Heart right ventricle (tissue), 16 donors: ENCODE measurements around the gene SMAD2. TPM values are rescaled to one million over a fixed set of nuclear protein-coding genes. Genes with fewer than 3 reads are reported as not detected.

Experiments
- ATAC-seq, 8 donors: fragments of 200-7000 bp; cut with Tn5 transposase; one replicate each; pipeline ENCODE4 v1.9.1; 2020; ENCODE audit warnings: mild to moderate bottlenecking in 8 of 8, moderate library complexity in 8 of 8, moderate number of reproducible peaks in 1 of 8
- DNase-seq, 2 donors: peaks; one replicate each; pipeline ENCODE4 v3.0.0-alpha.2; 2020
- H3K27ac ChIP-seq, 10 donors: fragments of 200-600 bp; sonication (generic) in 2 of 10; one replicate each; pipeline versions ENCODE4 v1.5.0 to v1.8.0; 2020 to 2022; ENCODE audit warnings: mild to moderate bottlenecking in 3 of 10
- H3K27me3 ChIP-seq, 7 donors: fragments of 200-600 bp; one replicate each; pipeline ENCODE4 v1.8.0; 2021 to 2022; ENCODE audit warnings: mild to moderate bottlenecking in 2 of 7
- H3K36me3 ChIP-seq, 9 donors: fragments of 200-600 bp; sonication (generic) in 1 of 9; one replicate each; pipeline versions ENCODE4 v1.5.0 to v1.8.0; 2020 to 2022; ENCODE audit warnings: mild to moderate bottlenecking in 2 of 9
- H3K4me1 ChIP-seq, 9 donors: fragments of 200-600 bp; sonication (generic) in 1 of 9; one replicate each; pipeline versions ENCODE4 v1.5.0 to v1.8.0; 2020 to 2022; ENCODE audit warnings: mild to moderate bottlenecking in 4 of 9
- H3K4me3 ChIP-seq, 10 donors: fragments of 200-600 bp; sonication (generic) in 2 of 10; one replicate each; pipeline versions ENCODE4 v1.5.0 to v1.8.0; 2020 to 2022; ENCODE audit warnings: mild to moderate bottlenecking in 7 of 10, moderate library complexity in 2 of 10
- H3K9me3 ChIP-seq, 11 donors: fragments of 200-600 bp in 10 of 11; sonication (generic) in 2 of 11; one replicate each; pipeline versions ENCODE4 v1.5.0 to v1.8.0; 2013 to 2022; ENCODE audit warnings: mild to moderate bottlenecking in 2 of 11, control low read depth in 1 of 11, moderate library complexity in 1 of 11
- CTCF ChIP-seq, 9 donors: fragments of 200-600 bp; sonication (generic) in 2 of 9; IDR thresholded peaks; one replicate each; pipeline versions ENCODE4 v1.5.0 to v1.8.0; 2021 to 2022; ENCODE audit warnings: antibody characterized with exemption in 9 of 9, mild to moderate bottlenecking in 5 of 9, moderate library complexity in 1 of 9
- WGBS, 2 donors: extraction: QIAGEN DNeasy Blood & Tissue Kit; methylation state at CpG; one replicate each; pipeline ENCODE4 v1.1.7; 2013; ENCODE audit warnings: inconsistent platforms in 1 of 2; 5-methylcytosine and 5-hydroxymethylcytosine counted together
- intact Hi-C, 10 donors: fragments of 100-400 bp; cut with DNase I; formaldehyde crosslinking; loops; one replicate each; pipeline versions ENCODE4 v1.11.1 to v1.14.2; 2022
- polyA plus RNA-seq, 2 donors: library from polyadenylated mRNA; stranded (reverse); fragments of 200-250 nt; gene quantifications; one replicate each; pipeline ENCODE4 v1.2.3, GENCODE V29; 2013
- total RNA-seq, 10 donors: library from RNA; stranded (reverse); fragmentation: NEBNext Ultra II Directional in 3 of 10; extraction: Animal tissue kit (Norgen Biotek cat#: 25700) in 3 of 10; gene quantifications; one replicate each; pipeline versions ENCODE4 v1.2.1 to v1.2.4, GENCODE V29; 2021 to 2023
- donor health status: Arrhythmogenic right ventricular cardiomyopathy.
- donor health status: ischemic (EF 13 %, LVEDD 7.1; RV severe dilation, severe dysfunction).
- donor health status: healthy with polysubstance abuse.
- donor health status: DM: no; HTN: yes; CAD: no.
- donor health status: DM: no; HTN: no; CAD: no.
- donor health status: ischemic (EF 25% LVEDD 6.9; RV normal size, moderate dysfunction).
- donor health status: ischemic (EF 25% LVEDD 5.7; RV mildly dilated, moderate dysfunction).
- donor health status: healthy.
- donor health status: DM: yes; HTN: yes; CAD: no.
- donor health status: Ischemic cardiomyopathy.
- donor health status: ischemic (EF 35%, LVEDD 5.7; RV mildly dilated, moderate dysfunction).
- donor health status: nonischemic (EF 11% LVEDD 7.7; RV severe dilation, severe dysfunction).
- donor health status: DM: yes; HTN: yes; CAD: no.
- donor health status: PGD.
- donor health status: ischemic (EF 29% LVEDD 5.4; RV normal size, mild dysfunction).
- donor health status: nonischemic (EF 23%, LVEDD 6.1; RV moderate dilation, normal function).

SMAD2 gene
- total and polyA plus RNA-seq, 12 donors, result 11.6 to 118 (median 92.9) TPM

GRCh38 chr18:47868744-47869143 is 61.7 kb downstream of the SMAD2 start:
- no peak for ATAC-seq
- TF ChIP-seq CTCF (IDR thresholded peaks at IDR 0.05), result no peak
- H3K36me3 ChIP-seq, result peaks cover 0 to 55% (median 8%) of the 10 kb centered on the region in 9 donors
- no peaks in the 10 kb centered on the region for H3K27me3 ChIP-seq
- no peak overlapping the region for H3K4me3 ChIP-seq
- intact Hi-C loops, result loop anchor here in 2 of 10 donors (5.0 to 10.0 kb wide), 3 partner anchors 46 to 136 kb away; no protein-coding TSS in a partner anchor
- no peaks in the 10 kb centered on the region for H3K9me3 ChIP-seq
- peaks cover 0 to 30% (median 15%) of the 10 kb centered on the region in 9 donors for H3K4me1 ChIP-seq
- WGBS, 2 donors, result 77 to 82% methylated on average over 3 of the region's 3 CpGs
- H3K27ac ChIP-seq, result no peak overlapping the region
- DNase-seq, result no peak

GRCh38 chr18:47865183-47865582 is 65.3 kb downstream of the SMAD2 start:
- peaks cover 0 to 9% (median 0%) of the 10 kb centered on the region in 9 donors for H3K4me1 ChIP-seq
- DNase-seq (no peak), ATAC-seq (no peak)
- no peaks in the 10 kb centered on the region for H3K27me3 ChIP-seq
- peaks cover 0 to 87% (median 8%) of the 10 kb centered on the region in 9 donors for H3K36me3 ChIP-seq
- 96% methylated on average over 3 of the region's 3 CpGs for WGBS, 2 donors
- H3K4me3 ChIP-seq, result no peak overlapping the region
- no peaks in the 10 kb centered on the region for H3K9me3 ChIP-seq
- no peak overlapping the region for H3K27ac ChIP-seq
- no peak for TF ChIP-seq CTCF (IDR thresholded peaks at IDR 0.05)
- intact Hi-C loops, result loop anchor here in 2 of 10 donors (5.0 to 10.0 kb wide), 3 partner anchors 50 to 140 kb away; no protein-coding TSS in a partner anchor

- peaks cover 0 to 95% (median 18%) of the 10 kb centered on the region in 9 donors for H3K36me3 ChIP-seq
- intact Hi-C loops, result loop anchor here in 4 of 10 donors (5.0 to 10.0 kb wide), 4 partner anchors 52 to 142 kb away; partner anchors contain the start of gene SMAD2 (in 1 of the 4)
- DNase-seq, result peak in 1 of 2 donors; percentile 36
Observed at GRCh38 chr18:47863041-47863440, 67.4 kb downstream of the SMAD2 start.

DNA sequence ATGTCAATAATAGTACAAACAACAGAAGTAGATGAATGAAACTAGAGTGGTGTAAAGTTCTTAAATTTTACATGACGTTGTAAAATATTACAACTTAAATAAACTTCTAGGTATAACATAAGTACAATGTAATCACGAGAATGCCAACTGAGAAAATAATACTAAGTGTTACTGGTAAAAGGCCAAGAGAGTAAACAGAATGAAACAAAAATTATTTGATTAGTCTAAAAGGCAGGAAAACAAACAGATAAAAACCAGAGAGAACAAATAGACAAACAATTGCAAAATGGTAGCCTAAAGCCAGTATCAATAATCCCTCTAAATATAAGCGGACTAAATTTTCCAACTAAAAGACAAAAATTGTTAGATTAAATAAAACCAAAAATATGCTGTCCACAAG is 71.9 kb downstream of the SMAD2 start:
- H3K4me3 ChIP-seq, result no peak overlapping the region
- peaks cover 0 to 5% (median 0%) of the 10 kb centered on the region in 9 donors for H3K4me1 ChIP-seq
- intact Hi-C loops, result loop anchor here in 1 of 10 donors (5.0 kb wide), 1 partner anchor 46 kb away; no protein-coding TSS in a partner anchor
- peaks cover 0 to 51% (median 25%) of the 10 kb centered on the region in 11 donors for H3K9me3 ChIP-seq
- H3K27ac ChIP-seq, result no peak overlapping the region
- DNase-seq (no peak), ATAC-seq (no peak)
- TF ChIP-seq CTCF (IDR thresholded peaks at IDR 0.05), result no peak
- H3K36me3 ChIP-seq, result peaks cover 0 to 80% (median 19%) of the 10 kb centered on the region in 9 donors
- no peaks in the 10 kb centered on the region for H3K27me3 ChIP-seq
- 97 to 99% methylated on average over 3 of the region's 3 CpGs for WGBS, 2 donors

More at GRCh38 chr18:47863041-47863440, 67.4 kb downstream of the SMAD2 start:
- ATAC-seq, result peak in 7 of 8 donors; percentile 69 to 97 (median 91)
- Histone ChIP-seq H3K9me3 (peaks cover 0 to 18% (median 6%) of the 10 kb centered on the region in 11 donors), H3K27me3 (no peaks in the 10 kb centered on the region), H3K4me1 (peaks cover 0 to 7% (median 0%) of the 10 kb centered on the region in 9 donors), H3K27ac (peak overlapping the region in 7 of 10 donors; percentile 4 to 61 (median 33)), H3K4me3 (no peak overlapping the region)
- no peak for TF ChIP-seq CTCF (IDR thresholded peaks at IDR 0.05)
